Urinary bladder (tissue), 2 donors: ENCODE results near the gene ATG12. TPM values are rescaled to one million over a fixed set of nuclear protein-coding genes. Genes with fewer than 3 reads are reported as not detected.

Source experiments
- polyA plus RNA-seq: library from polyadenylated mRNA; stranded (reverse); fragments of 200-250 nt; gene quantifications from one replicate; pipeline ENCODE4 v1.2.3, GENCODE V29; 2013
- total RNA-seq: library from RNA; depleted of rRNA; stranded (reverse); fragments of >200 nt; gene quantifications from one replicate; pipeline ENCODE4 v1.2.3, GENCODE V29; 2014
- donor health status: healthy.

Gene ATG12
- total and polyA plus RNA-seq, 2 donors: 31.8 to 75.9 TPM

Other genes starting within 250 kb of the ATG12 start
- 11.9 TPM for gene TICAM2, start 239.1 kb downstream of the ATG12 start, total RNA-seq
- gene TICAM2, start 239.1 kb downstream of the ATG12 start, polyA plus RNA-seq: 3.0 TPM
- 150 TPM for gene TMED7, start 215.5 kb downstream of the ATG12 start, total RNA-seq
- 49.0 TPM for gene TMED7, start 215.5 kb downstream of the ATG12 start, polyA plus RNA-seq
- 21.1 TPM for gene CDO1, start 24.9 kb downstream of the ATG12 start, total RNA-seq
- 18.2 TPM for gene CDO1, start 24.9 kb downstream of the ATG12 start, polyA plus RNA-seq
- 159 TPM for gene AP3S1, start 370 bp upstream of the ATG12 start, total RNA-seq
- 78.6 TPM for gene AP3S1, start 370 bp upstream of the ATG12 start, polyA plus RNA-seq
- gene LVRN, start 120.9 kb upstream of the ATG12 start, total RNA-seq: 2.8 TPM
- gene LVRN, start 120.9 kb upstream of the ATG12 start, polyA plus RNA-seq: 0.27 TPM
- gene ARL14EPL, start 190.9 kb upstream of the ATG12 start, total RNA-seq: not detected
- gene ARL14EPL, start 190.9 kb upstream of the ATG12 start, polyA plus RNA-seq: not detected
- gene COMMD10, start 243.5 kb upstream of the ATG12 start, total RNA-seq: 74.7 TPM
- 22.5 TPM for gene COMMD10, start 243.5 kb upstream of the ATG12 start, polyA plus RNA-seq